ENCODE measurements around the gene KLF2. TPM values are rescaled to one million over a fixed set of nuclear protein-coding genes. Genes with fewer than 3 reads are reported as not detected.

KLF2 gene
- total and polyA plus RNA-seq, 2 donors (not counting 1 experiment from before 2014, with no cell fraction given), result 242 to 3,965 TPM

DNA sequence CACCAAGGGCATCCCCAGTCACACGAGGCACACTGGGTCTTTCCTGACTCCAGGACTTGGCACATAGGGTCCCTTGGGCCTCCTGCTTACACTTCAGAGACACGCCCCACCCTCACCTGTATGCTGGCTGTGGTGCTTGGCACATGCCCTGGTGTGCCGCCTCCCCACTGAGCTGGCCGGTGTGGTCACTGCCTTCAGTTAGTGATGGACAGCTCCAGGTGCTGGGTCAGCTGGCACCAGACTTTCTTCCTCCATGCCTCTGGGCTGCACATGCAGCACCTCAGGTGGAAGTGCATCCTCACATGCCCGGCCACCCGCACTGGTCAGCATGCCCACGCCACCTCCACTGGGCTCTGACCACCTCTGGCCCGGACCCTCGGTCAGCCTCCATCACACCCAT is 52.9 kb downstream of the KLF2 start:
- Histone ChIP-seq H3K9me3 (ENCODE audit: control extremely low read depth in 1 of 3, control insufficient read depth in 2 of 3, insufficient read depth in 1 of 3, low read length in 2 of 3) (peaks cover 0 to 16% (median 0%) of the 10 kb centered on the region in 3 donors), H4K20me1 (ENCODE audit: control insufficient read depth, insufficient read depth, low read length, poor library complexity, severe bottlenecking) (no peaks in the 10 kb centered on the region), H3K4me2 (replicated peaks; ENCODE audit: low read depth, low read length, poor library complexity, severe bottlenecking) (no peak overlapping the region), H2AFZ (ENCODE audit: insufficient read depth, low read depth, low read length, poor library complexity, severe bottlenecking) (no peak overlapping the region), H3K36me3 (replicated peaks in 1 of 2; ENCODE audit: control extremely low read depth in 1 of 2, control insufficient read depth in 1 of 2, extremely low read depth in 1 of 2, insufficient read depth in 2 of 2, low read length in 1 of 2) (peaks cover 2 to 70% of the 10 kb centered on the region in 2 experiments), H3K4me1 (ENCODE audit: control insufficient read depth in 2 of 2, insufficient read depth in 2 of 2, low read length in 2 of 2) (peaks cover 93 to 100% of the 10 kb centered on the region in 2 donors), H3K27me3 (replicated peaks in 1 of 4; ENCODE audit: control extremely low read depth in 1 of 4, control insufficient read depth in 3 of 4, insufficient read depth in 4 of 4, low read length in 3 of 4) (no peaks in the 10 kb centered on the region), H3K79me2 (ENCODE audit: control insufficient read depth, insufficient read depth, low read length) (peaks cover 91% of the 10 kb centered on the region), H3K9ac (ENCODE audit: low read length) (no peak overlapping the region), H3K27ac (ENCODE audit: low read length in 2 of 2) (no peak overlapping the region), H3K4me3 (ENCODE audit: control extremely low read depth in 1 of 5, extremely low read depth in 1 of 5, insufficient read depth in 1 of 5, low read depth in 2 of 5, low read length in 4 of 5) (no peak overlapping the region)
- TF ChIP-seq EZH2 (IDR thresholded peaks at IDR 0.05; ENCODE audit: borderline replicate concordance, insufficient read depth, low read depth, low read length, poor library complexity, severe bottlenecking), result no peak
- TF ChIP-seq, protein P1, sequence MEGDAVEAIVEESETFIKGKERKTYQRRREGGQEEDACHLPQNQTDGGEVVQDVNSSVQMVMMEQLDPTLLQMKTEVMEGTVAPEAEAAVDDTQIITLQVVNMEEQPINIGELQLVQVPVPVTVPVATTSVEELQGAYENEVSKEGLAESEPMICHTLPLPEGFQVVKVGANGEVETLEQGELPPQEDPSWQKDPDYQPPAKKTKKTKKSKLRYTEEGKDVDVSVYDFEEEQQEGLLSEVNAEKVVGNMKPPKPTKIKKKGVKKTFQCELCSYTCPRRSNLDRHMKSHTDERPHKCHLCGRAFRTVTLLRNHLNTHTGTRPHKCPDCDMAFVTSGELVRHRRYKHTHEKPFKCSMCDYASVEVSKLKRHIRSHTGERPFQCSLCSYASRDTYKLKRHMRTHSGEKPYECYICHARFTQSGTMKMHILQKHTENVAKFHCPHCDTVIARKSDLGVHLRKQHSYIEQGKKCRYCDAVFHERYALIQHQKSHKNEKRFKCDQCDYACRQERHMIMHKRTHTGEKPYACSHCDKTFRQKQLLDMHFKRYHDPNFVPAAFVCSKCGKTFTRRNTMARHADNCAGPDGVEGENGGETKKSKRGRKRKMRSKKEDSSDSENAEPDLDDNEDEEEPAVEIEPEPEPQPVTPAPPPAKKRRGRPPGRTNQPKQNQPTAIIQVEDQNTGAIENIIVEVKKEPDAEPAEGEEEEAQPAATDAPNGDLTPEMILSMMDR (IDR thresholded peaks at IDR 0.05), result no peak
- ChIA-PET CTCF (interaction anchor here (1.3 to 3.9 kb wide), 3 partner anchors 22 to 130 kb away, joined by 4 to 18 read pairs (median 8); no protein-coding TSS in a partner anchor), POLR2A (interaction anchor here (0.5 to 2.2 kb wide), 6 partner anchors 10 to 56 kb away, joined by 3 to 9 read pairs (median 4); no protein-coding TSS in a partner anchor)
- no peaks in the 10 kb centered on the region for H3K27me3 Mint-ChIP-seq
- 94% methylated on average over 6 of the region's 9 CpGs for WGBS (ENCODE audit: insufficient coverage)
- H3K4me1 Mint-ChIP-seq, result peaks cover 87% of the 10 kb centered on the region
- ATAC-seq (ENCODE audit: low read depth) (no peak), DNase-seq (no peak)
- H3K9me3 Mint-ChIP-seq (ENCODE audit: insufficient read depth), result no peaks in the 10 kb centered on the region
- H3K4me3 Mint-ChIP-seq, result no peak overlapping the region
- peak overlapping the region; percentile 50 for H3K27ac Mint-ChIP-seq
- intact Hi-C loops (cut with micrococcal nuclease), result no loop called here

Other genes starting within 250 kb of the KLF2 start
- gene TPM4, start 248.3 kb upstream of the KLF2 start, total RNA-seq, result 127 TPM in 2 replicates
- gene TPM4, start 248.3 kb upstream of the KLF2 start, polyA plus RNA-seq, result 65.4 and 211 TPM in 2 replicates
- 115 and 117 TPM in 2 replicates for gene RAB8A, start 212.9 kb upstream of the KLF2 start, total RNA-seq
- 65.5 and 66.9 TPM in 2 replicates for gene RAB8A, start 212.9 kb upstream of the KLF2 start, polyA plus RNA-seq
- 254 and 259 TPM in 2 replicates for gene HSH2D, start 181.1 kb upstream of the KLF2 start, total RNA-seq
- 299 and 323 TPM in 2 replicates for gene HSH2D, start 181.1 kb upstream of the KLF2 start, polyA plus RNA-seq
- not detected in 2 replicates for gene CIB3, start 151.3 kb upstream of the KLF2 start, total RNA-seq
- not detected in 2 replicates for gene CIB3, start 151.3 kb upstream of the KLF2 start, polyA plus RNA-seq
- gene FAM32A, start 139.4 kb upstream of the KLF2 start, total RNA-seq, result 53.4 TPM in 2 replicates
- gene FAM32A, start 139.4 kb upstream of the KLF2 start, polyA plus RNA-seq, result 38.8 and 62.0 TPM in 2 replicates
- 90.4 and 102 TPM in 2 replicates for gene AP1M1, start 126.9 kb upstream of the KLF2 start, total RNA-seq
- 62.2 and 77.8 TPM in 2 replicates for gene AP1M1, start 126.9 kb upstream of the KLF2 start, polyA plus RNA-seq
- 127 and 128 TPM in 2 replicates for gene EPS15L1, start 147.1 kb downstream of the KLF2 start, total RNA-seq
- gene EPS15L1, start 147.1 kb downstream of the KLF2 start, polyA plus RNA-seq, result 39.4 and 49.8 TPM in 2 replicates
- 0.44 TPM in 1 of 2 replicates, not detected in the other for gene CALR3, start 171.3 kb downstream of the KLF2 start, total RNA-seq
- gene CALR3, start 171.3 kb downstream of the KLF2 start, polyA plus RNA-seq, result not detected in 2 replicates
- gene C19orf44, start 171.6 kb downstream of the KLF2 start, total RNA-seq, result 8.4 and 9.8 TPM in 2 replicates
- 2.6 and 4.9 TPM in 2 replicates for gene C19orf44, start 171.6 kb downstream of the KLF2 start, polyA plus RNA-seq
- 87.3 and 98.9 TPM in 2 replicates for gene CHERP, start 217.6 kb downstream of the KLF2 start, total RNA-seq
- gene CHERP, start 217.6 kb downstream of the KLF2 start, polyA plus RNA-seq, result 38.3 and 47.5 TPM in 2 replicates
- gene SLC35E1, start 247.6 kb downstream of the KLF2 start, total RNA-seq, result 46.8 and 51.6 TPM in 2 replicates
- 23.4 and 26.6 TPM in 2 replicates for gene SLC35E1, start 247.6 kb downstream of the KLF2 start, polyA plus RNA-seq

Data from B cell (primary cell).